Tibial nerve (tissue), 4 donors: ENCODE data around the gene VSIG8.

Source experiments
- CTCF ChIP-seq, 5 experiments: fragments of 200-600 bp in 3 of 5; fragments of 450-650 bp in 2 of 5; sonication (generic) in 3 of 5; IDR thresholded peaks; one replicate each; pipeline ENCODE4 v1.5.1; 2016 to 2019; ENCODE audit warnings: antibody characterized with exemption in 5 of 5, mild to moderate bottlenecking in 3 of 5, moderate library complexity in 2 of 5
- EP300 ChIP-seq, 2 donors: sonication (generic); formaldehyde crosslinking; IDR thresholded peaks; one replicate each; pipeline ENCODE4 v1.6.1; 2017; ENCODE audit warnings: antibody characterized with exemption in 2 of 2, mild to moderate bottlenecking in 1 of 2

- TF ChIP-seq CTCF (IDR thresholded peaks at IDR 0.05) (no peak), EP300 (IDR thresholded peaks at IDR 0.05) (no peak)
These were observed 14.1 kb downstream of the VSIG8 start for GRCh38 chr1:159848326-159848725.
